BJ (cell line): ENCODE measurements around the gene CDKL4. TPM values are rescaled to one million over a fixed set of nuclear protein-coding genes. Genes with fewer than 3 reads are reported as not detected.

ENCODE experiments used
- CTCF ChIA-PET: fragments of 350-600 bp; formaldehyde crosslinking; extraction: SDS; loops from one replicate; lab custom pipeline; 2021; ENCODE audit warnings: antibody characterized with exemption, inconsistent platforms; lab: Yijun Ruan, JAX
- POLR2A ChIA-PET: fragments of 300-600 bp; sonication (Branson Sonifier 250); formaldehyde crosslinking; extraction: SDS; loops from one replicate; lab custom pipeline; 2021; ENCODE audit warnings: antibody characterized with exemption; lab: Charles Lee
- DNase-seq: peaks from one replicate; pipeline ENCODE4 v3.0.0-alpha.2; 2011; ENCODE audit warnings: low read depth
- H3K27me3 ChIP-seq: 2 replicates; pipeline ENCODE4 v1.6.0; 2011; ENCODE audit warnings: low read length; ENCODE audit not compliant: control insufficient read depth, insufficient read depth
- H3K36me3 ChIP-seq: 2 replicates; pipeline ENCODE4 v1.5.1; 2011; ENCODE audit warnings: low read length; ENCODE audit not compliant: control insufficient read depth, insufficient read depth
- H3K4me3 ChIP-seq: 2 replicates; pipeline ENCODE4 v1.5.1; 2011; ENCODE audit warnings: low read depth, mild to moderate bottlenecking, control low read depth, low read length
- CTCF ChIP-seq: IDR thresholded peaks from 2 replicates; pipeline ENCODE4 v1.5.1; 2011; ENCODE audit warnings: low read depth, mild to moderate bottlenecking, control low read depth, inconsistent platforms, low read length, moderate library complexity; ENCODE audit not compliant: insufficient read depth
- polyA plus RNA-seq: library from polyadenylated mRNA; depleted of rRNA; stranded (reverse); fragments of >200 nt; gene quantifications from 2 replicates; pipeline ENCODE4 v1.2.3, GENCODE V29; 2011; rRNA removed
- small RNA-seq: library from RNA; depleted of rRNA; stranded (forward); fragments of <200 nt; gene quantifications from one replicate; pipeline ENCODE3, GENCODE V24; 2012; ENCODE audit warnings: low replicate concordance, low read depth; ENCODE audit not compliant: insufficient read length

CDKL4 gene
- polyA plus RNA-seq, 1 experiment, result not detected

DNA sequence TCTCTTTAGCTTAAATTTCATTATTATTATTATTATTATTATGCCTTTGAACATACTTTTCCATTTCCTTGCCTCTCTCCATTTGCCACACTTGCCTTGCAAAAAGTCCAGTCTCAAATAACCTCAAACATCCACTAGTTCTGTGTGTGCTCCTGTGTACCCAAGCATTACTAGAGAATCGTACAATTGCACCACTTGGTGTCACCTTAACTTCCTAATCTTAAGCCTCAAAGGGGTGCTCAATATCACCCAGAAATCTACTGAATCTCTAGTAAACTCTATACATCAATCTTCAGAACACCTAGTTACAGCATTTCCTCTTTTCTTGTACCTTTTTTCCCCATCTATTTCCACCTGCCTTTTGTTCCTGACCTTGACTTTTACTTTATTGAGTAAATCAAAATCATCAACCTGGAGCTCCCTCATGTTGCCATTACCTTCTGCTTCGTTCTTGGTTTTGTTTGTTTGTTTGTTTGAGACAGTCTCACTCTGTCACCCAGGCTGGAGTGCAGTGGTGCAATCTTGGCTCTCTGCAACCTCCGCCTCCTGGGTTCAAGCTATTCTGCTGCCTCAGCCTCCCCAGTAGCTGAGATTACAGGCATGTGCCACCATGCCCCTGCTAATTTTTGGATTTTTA, 110.4 kb downstream of the CDKL4 start:
- Histone ChIP-seq H3K36me3 (no peaks in the 10 kb centered on the region), H3K4me3 (no peak overlapping the region), H3K27me3 (no peaks in the 10 kb centered on the region)
- DNase-seq, result no peak
- POLR2A ChIA-PET, result no interaction called here
- CTCF ChIA-PET, result no interaction called here
- no peak for TF ChIP-seq CTCF

- POLR2A ChIA-PET, result no interaction called here
- CTCF ChIA-PET, result interaction anchor here (0.7 to 1.4 kb wide), 2 partner anchors 14 to 99 kb away, joined by 3 read pairs; no protein-coding TSS in a partner anchor
- Histone ChIP-seq H3K4me3 (no peak overlapping the region), H3K36me3 (no peaks in the 10 kb centered on the region), H3K27me3 (no peaks in the 10 kb centered on the region)
- no peak for DNase-seq
- no peak for TF ChIP-seq CTCF
These were observed 114.8 kb downstream of the CDKL4 start for GRCh38 chr2:39128919-39129391.

GRCh38 chr2:39127973-39128372, 115.8 kb downstream of the CDKL4 start:
- Histone ChIP-seq H3K27me3 (no peaks in the 10 kb centered on the region), H3K4me3 (no peak overlapping the region), H3K36me3 (no peaks in the 10 kb centered on the region)
- no peak for TF ChIP-seq CTCF
- CTCF ChIA-PET, result interaction anchor here (0.6 to 1.4 kb wide), 3 partner anchors 18 to 100 kb away, joined by 3 to 6 read pairs (median 4); no protein-coding TSS in a partner anchor
- POLR2A ChIA-PET, result no interaction called here
- no peak for DNase-seq

Small RNA genes within 50 kb of the gene (small RNA-seq; reads per million reads assigned to genes)
- not detected for gene RF00019
- gene RF00272, result not detected

Other genes with a start within 250 kb of the CDKL4 start
- 12.9 and 23.3 TPM in 2 replicates for gene SOS1, start 122.9 kb downstream of the CDKL4 start, polyA plus RNA-seq
- gene MAP4K3, start 193.3 kb upstream of the CDKL4 start, polyA plus RNA-seq, result 24.7 and 45.5 TPM in 2 replicates